ENCODE results near the gene BEAN1. TPM values are rescaled to one million over a fixed set of nuclear protein-coding genes. Genes with fewer than 3 reads are reported as not detected.

BEAN1 gene
- total and polyA plus RNA-seq, 2 experiments from 2014 or later: 0.07 to 0.10 TPM

DNA sequence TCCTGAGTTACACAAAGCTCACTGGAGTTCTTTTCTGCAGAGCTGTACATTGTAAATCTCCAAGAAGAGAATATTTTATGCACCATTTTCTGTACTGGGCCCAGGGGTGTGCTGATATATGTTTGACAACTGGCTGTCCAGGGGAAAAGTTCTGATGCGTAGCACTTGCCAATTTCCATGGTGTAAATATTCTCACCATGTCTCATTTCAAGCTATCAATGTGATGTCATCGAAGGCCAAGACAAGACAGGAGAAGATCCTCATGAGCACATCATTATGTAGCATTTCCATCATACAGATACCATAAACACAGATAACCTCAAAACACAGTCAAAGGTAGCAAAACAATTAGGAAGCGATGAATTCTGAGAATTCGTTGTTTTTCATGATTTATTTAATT lies 41.7 kb upstream of the BEAN1 start:
- TF ChIP-seq CTCF (conservative IDR thresholded peaks at IDR 0.05; ENCODE audit: low read depth in 2 of 2) (no peak), ETS1 (IDR thresholded peaks at IDR 0.05) (no peak), STAT1 (IDR thresholded peaks at IDR 0.05; ENCODE audit: unreplicated experiment) (no peak), EZH2 (IDR thresholded peaks at IDR 0.05; ENCODE audit: low read depth, unreplicated experiment) (no peak), NANOG (IDR thresholded peaks at IDR 0.05; ENCODE audit: borderline replicate concordance) (no peak), ZNF331 (CRISPR knock-in tag; IDR thresholded peaks at IDR 0.05; ENCODE audit: low read depth) (no peak), ZNF114 (CRISPR knock-in tag; IDR thresholded peaks at IDR 0.05) (no peak), POLR2AphosphoS5 (IDR thresholded peaks at IDR 0.05; ENCODE audit: low read depth) (no peak), EZH2phosphoT487 (IDR thresholded peaks at IDR 0.05; ENCODE audit: unreplicated experiment) (no peak), JUNB (IDR thresholded peaks at IDR 0.05; ENCODE audit: unreplicated experiment) (no peak), CREB1 (CRISPR knock-in tag; IDR thresholded peaks at IDR 0.05; ENCODE audit: low read depth) (no peak)
- TF ChIP-seq, protein P1, sequence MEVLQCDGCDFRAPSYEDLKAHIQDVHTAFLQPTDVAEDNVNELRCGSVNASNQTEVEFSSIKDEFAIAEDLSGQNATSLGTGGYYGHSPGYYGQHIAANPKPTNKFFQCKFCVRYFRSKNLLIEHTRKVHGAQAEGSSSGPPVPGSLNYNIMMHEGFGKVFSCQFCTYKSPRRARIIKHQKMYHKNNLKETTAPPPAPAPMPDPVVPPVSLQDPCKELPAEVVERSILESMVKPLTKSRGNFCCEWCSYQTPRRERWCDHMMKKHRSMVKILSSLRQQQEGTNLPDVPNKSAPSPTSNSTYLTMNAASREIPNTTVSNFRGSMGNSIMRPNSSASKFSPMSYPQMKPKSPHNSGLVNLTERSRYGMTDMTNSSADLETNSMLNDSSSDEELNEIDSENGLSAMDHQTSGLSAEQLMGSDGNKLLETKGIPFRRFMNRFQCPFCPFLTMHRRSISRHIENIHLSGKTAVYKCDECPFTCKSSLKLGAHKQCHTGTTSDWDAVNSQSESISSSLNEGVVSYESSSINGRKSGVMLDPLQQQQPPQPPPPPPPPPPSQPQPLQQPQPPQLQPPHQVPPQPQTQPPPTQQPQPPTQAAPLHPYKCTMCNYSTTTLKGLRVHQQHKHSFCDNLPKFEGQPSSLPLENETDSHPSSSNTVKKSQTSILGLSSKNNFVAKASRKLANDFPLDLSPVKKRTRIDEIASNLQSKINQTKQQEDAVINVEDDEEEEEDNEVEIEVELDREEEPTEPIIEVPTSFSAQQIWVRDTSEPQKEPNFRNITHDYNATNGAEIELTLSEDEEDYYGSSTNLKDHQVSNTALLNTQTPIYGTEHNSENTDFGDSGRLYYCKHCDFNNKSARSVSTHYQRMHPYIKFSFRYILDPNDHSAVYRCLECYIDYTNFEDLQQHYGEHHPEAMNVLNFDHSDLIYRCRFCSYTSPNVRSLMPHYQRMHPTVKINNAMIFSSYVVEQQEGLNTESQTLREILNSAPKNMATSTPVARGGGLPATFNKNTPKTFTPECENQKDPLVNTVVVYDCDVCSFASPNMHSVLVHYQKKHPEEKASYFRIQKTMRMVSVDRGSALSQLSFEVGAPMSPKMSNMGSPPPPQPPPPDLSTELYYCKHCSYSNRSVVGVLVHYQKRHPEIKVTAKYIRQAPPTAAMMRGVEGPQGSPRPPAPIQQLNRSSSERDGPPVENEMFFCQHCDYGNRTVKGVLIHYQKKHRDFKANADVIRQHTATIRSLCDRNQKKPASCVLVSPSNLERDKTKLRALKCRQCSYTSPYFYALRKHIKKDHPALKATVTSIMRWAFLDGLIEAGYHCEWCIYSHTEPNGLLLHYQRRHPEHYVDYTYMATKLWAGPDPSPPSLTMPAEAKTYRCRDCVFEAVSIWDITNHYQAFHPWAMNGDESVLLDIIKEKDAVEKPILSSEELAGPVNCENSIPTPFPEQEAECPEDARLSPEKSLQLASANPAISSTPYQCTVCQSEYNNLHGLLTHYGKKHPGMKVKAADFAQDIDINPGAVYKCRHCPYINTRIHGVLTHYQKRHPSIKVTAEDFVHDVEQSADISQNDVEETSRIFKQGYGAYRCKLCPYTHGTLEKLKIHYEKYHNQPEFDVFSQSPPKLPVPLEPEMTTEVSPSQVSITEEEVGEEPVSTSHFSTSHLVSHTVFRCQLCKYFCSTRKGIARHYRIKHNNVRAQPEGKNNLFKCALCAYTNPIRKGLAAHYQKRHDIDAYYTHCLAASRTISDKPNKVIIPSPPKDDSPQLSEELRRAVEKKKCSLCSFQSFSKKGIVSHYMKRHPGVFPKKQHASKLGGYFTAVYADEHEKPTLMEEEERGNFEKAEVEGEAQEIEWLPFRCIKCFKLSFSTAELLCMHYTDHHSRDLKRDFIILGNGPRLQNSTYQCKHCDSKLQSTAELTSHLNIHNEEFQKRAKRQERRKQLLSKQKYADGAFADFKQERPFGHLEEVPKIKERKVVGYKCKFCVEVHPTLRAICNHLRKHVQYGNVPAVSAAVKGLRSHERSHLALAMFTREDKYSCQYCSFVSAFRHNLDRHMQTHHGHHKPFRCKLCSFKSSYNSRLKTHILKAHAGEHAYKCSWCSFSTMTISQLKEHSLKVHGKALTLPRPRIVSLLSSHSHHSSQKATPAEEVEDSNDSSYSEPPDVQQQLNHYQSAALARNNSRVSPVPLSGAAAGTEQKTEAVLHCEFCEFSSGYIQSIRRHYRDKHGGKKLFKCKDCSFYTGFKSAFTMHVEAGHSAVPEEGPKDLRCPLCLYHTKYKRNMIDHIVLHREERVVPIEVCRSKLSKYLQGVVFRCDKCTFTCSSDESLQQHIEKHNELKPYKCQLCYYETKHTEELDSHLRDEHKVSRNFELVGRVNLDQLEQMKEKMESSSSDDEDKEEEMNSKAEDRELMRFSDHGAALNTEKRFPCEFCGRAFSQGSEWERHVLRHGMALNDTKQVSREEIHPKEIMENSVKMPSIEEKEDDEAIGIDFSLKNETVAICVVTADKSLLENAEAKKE (CRISPR knock-in tag; IDR thresholded peaks at IDR 0.05): no peak
- TF ChIP-seq, protein P2, sequence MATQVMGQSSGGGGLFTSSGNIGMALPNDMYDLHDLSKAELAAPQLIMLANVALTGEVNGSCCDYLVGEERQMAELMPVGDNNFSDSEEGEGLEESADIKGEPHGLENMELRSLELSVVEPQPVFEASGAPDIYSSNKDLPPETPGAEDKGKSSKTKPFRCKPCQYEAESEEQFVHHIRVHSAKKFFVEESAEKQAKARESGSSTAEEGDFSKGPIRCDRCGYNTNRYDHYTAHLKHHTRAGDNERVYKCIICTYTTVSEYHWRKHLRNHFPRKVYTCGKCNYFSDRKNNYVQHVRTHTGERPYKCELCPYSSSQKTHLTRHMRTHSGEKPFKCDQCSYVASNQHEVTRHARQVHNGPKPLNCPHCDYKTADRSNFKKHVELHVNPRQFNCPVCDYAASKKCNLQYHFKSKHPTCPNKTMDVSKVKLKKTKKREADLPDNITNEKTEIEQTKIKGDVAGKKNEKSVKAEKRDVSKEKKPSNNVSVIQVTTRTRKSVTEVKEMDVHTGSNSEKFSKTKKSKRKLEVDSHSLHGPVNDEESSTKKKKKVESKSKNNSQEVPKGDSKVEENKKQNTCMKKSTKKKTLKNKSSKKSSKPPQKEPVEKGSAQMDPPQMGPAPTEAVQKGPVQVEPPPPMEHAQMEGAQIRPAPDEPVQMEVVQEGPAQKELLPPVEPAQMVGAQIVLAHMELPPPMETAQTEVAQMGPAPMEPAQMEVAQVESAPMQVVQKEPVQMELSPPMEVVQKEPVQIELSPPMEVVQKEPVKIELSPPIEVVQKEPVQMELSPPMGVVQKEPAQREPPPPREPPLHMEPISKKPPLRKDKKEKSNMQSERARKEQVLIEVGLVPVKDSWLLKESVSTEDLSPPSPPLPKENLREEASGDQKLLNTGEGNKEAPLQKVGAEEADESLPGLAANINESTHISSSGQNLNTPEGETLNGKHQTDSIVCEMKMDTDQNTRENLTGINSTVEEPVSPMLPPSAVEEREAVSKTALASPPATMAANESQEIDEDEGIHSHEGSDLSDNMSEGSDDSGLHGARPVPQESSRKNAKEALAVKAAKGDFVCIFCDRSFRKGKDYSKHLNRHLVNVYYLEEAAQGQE (IDR thresholded peaks at IDR 0.05; ENCODE audit: unreplicated experiment): no peak
- Histone ChIP-seq H3K4me2 (no peak overlapping the region), H3K4me1 (ENCODE audit: insufficient read depth) (no peaks in the 10 kb centered on the region), H3F3A (replicated peaks; ENCODE audit: low read depth) (no peaks in the 10 kb centered on the region), H3K36me3 (ENCODE audit: insufficient read depth) (no peaks in the 10 kb centered on the region), H3K4me3 (no peak overlapping the region), H3K79me2 (replicated peaks; ENCODE audit: insufficient read depth) (no peaks in the 10 kb centered on the region), H3K27ac (ENCODE audit: low read depth) (no peak overlapping the region), H3K9me2 (ENCODE audit: insufficient read depth) (0 out of 2 replicates have a peak, but pooled peaks cover 3% of the 10 kb centered on the region), H3K27me3 (ENCODE audit: insufficient read depth) (no peaks in the 10 kb centered on the region), H2AFZ (no peak overlapping the region), H4K20me1 (replicated peaks; ENCODE audit: insufficient read depth) (no peaks in the 10 kb centered on the region)
- Mint-ChIP-seq H3K4me1 (peaks cover 9% of the 10 kb centered on the region; the same call in 2 of the 3 replicates), H3K27ac (no peak overlapping the region), H3K27me3 (ENCODE audit: insufficient read depth, low read depth, poor library complexity) (peaks cover 9% of the 10 kb centered on the region), H3K4me3 (no peak overlapping the region), H3K36me3 (ENCODE audit: low read depth) (no peaks in the 10 kb centered on the region), H3K9me3 (no peaks in the 10 kb centered on the region; the same call in 2 of the 3 replicates)
- no peak for DNase-seq (ENCODE audit: low spot score)
- ATAC-seq: no peak

Measured in GM23338 (cell line).